ENCODE measurements around the gene CNTN5. TPM values are rescaled to one million over a fixed set of nuclear protein-coding genes. Genes with fewer than 3 reads are reported as not detected.
"Not testable (repeated sequence)": the region's sequence is repeated elsewhere in the genome, so short reads cannot be mapped to it uniquely, and the experiment has no call there.

Gene CNTN5
- total RNA-seq, 1 experiment from 2014 or later: not detected

DNA sequence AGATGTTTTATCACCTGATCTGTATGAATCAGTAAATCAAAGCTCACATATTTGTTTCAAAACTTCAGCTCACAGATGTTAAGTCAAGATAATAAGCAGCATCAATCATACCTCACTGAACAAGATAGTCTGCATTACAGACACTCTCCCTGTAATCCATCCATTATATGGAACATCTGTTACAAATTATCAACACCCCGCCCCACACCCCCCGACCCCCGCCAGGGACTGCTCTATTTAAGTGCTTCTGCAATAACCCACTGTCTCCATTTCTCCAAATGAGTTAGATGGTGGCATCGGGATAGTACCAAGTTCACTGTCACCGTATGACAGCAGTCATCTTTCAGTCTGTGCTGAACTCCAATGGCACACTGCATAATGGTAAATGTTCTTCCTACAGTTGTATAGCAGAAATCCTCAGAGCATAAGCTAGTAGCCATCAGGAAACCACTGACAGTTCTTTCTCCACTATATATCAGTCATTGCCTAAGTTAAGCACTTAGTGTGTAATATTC lies 1219.3 kb downstream of the CNTN5 start:
- ATAC-seq (no peak), DNase-seq (no peak)
- Histone ChIP-seq H3K9ac (ENCODE audit: low read length) (no peak overlapping the region), H3K4me3 (ENCODE audit: low read length) (no peak overlapping the region), H3K27me3 (ENCODE audit: low read length) (peaks cover 36% of the 10 kb centered on the region), H3K4me2 (ENCODE audit: low read length) (no peak overlapping the region), H3K4me1 (ENCODE audit: insufficient read depth, low read length) (no peaks in the 10 kb centered on the region), H3F3A (ENCODE audit: low read length, unreplicated experiment) (no peaks in the 10 kb centered on the region), H3K27ac (ENCODE audit: low read length) (no peak overlapping the region), H3K36me3 (ENCODE audit: low read depth, low read length) (no peaks in the 10 kb centered on the region), H3K9me2 (replicated peaks; ENCODE audit: low read length) (no peaks in the 10 kb centered on the region), H4K20me1 (ENCODE audit: low read length) (no peaks in the 10 kb centered on the region), H2AFZ (ENCODE audit: low read length) (no peak overlapping the region), H3K79me2 (ENCODE audit: low read length) (no peaks in the 10 kb centered on the region), H3K9me3 (ENCODE audit: low read length) (no peaks in the 10 kb centered on the region)
- POLR2A ChIA-PET (ENCODE audit: unreplicated experiment): no interaction called here
- intact Hi-C loops (cut with micrococcal nuclease): no loop called here
- CTCF ChIA-PET: no interaction called here
- TF ChIP-seq EZH2phosphoT487 (IDR thresholded peaks at IDR 0.05; ENCODE audit: borderline replicate concordance, low read length) (no peak), CTCF (conservative IDR thresholded peaks at IDR 0.05; ENCODE audit: low read depth, low read length) (no peak), EZH2 (IDR thresholded peaks at IDR 0.05; ENCODE audit: low read length, unreplicated experiment) (no peak)
- no TSS peak for BruUV-seq (replicated peaks)

DNA sequence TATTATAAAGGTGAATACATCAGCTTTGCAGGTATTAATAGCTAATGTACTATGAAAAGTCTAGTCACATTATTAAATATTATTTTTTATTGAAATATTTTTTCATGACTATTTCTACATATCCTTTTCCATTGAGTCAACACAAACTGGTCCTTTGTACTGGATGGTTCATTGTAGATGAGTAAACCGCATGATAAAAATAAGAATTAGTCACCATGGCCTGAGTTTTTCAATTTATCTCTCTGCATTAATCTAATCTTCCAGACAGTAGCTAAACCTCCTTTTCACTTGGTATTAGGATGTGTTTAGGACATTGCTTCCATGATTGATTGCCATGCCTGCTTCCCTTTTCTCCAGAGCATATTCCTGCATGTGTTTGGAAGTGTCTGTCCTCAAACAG lies 1227.0 kb downstream of the CNTN5 start:
- Histone ChIP-seq H3K36me3 (ENCODE audit: low read depth, low read length) (no peaks in the 10 kb centered on the region), H3K4me2 (ENCODE audit: low read length) (peak overlapping the region; percentile 26; the same call in 1 of the 2 replicates), H3K9ac (ENCODE audit: low read length) (no peak overlapping the region), H4K20me1 (ENCODE audit: low read length) (no peaks in the 10 kb centered on the region), H3K79me2 (ENCODE audit: low read length) (no peaks in the 10 kb centered on the region), H3K4me1 (ENCODE audit: insufficient read depth, low read length) (peaks cover 18% of the 10 kb centered on the region), H3K9me2 (replicated peaks; ENCODE audit: low read length) (no peaks in the 10 kb centered on the region), H3K27me3 (ENCODE audit: low read length) (no peaks in the 10 kb centered on the region), H3K9me3 (ENCODE audit: low read length) (no peaks in the 10 kb centered on the region), H3F3A (ENCODE audit: low read length, unreplicated experiment) (no peaks in the 10 kb centered on the region), H2AFZ (ENCODE audit: low read length) (no peak overlapping the region), H3K4me3 (ENCODE audit: low read length) (no peak overlapping the region), H3K27ac (ENCODE audit: low read length) (peak overlapping the region; percentile 33)
- intact Hi-C loops (cut with micrococcal nuclease): no loop called here
- no TSS peak for BruUV-seq (replicated peaks)
- TF ChIP-seq EZH2phosphoT487 (IDR thresholded peaks at IDR 0.05; ENCODE audit: borderline replicate concordance, low read length) (no peak), EZH2 (IDR thresholded peaks at IDR 0.05; ENCODE audit: low read length, unreplicated experiment) (no peak), CTCF (conservative IDR thresholded peaks at IDR 0.05; ENCODE audit: low read depth, low read length) (no peak)
- POLR2A ChIA-PET (ENCODE audit: unreplicated experiment): no interaction called here
- ATAC-seq (0 out of 2 replicates have a peak, but pooled peaks have one; percentile 29), DNase-seq (peak; percentile 69)
- CTCF ChIA-PET: no interaction called here

GRCh38 chr11:100257238-100257803 lies 1236.6 kb downstream of the CNTN5 start:
- H3K9ac ChIP-seq (ENCODE audit: low read length); H3K4me1 ChIP-seq (ENCODE audit: insufficient read depth, low read length); H3K36me3 ChIP-seq (ENCODE audit: low read depth, low read length); DNase-seq; intact Hi-C loops (cut with micrococcal nuclease); H3F3A ChIP-seq (ENCODE audit: low read length, unreplicated experiment); H3K79me2 ChIP-seq (ENCODE audit: low read length); H3K4me3 ChIP-seq (ENCODE audit: low read length); CTCF ChIA-PET; ATAC-seq; H3K4me2 ChIP-seq (ENCODE audit: low read length); H3K9me3 ChIP-seq (ENCODE audit: low read length); BruUV-seq (replicated peaks); H3K9me2 ChIP-seq (replicated peaks; ENCODE audit: low read length); POLR2A ChIA-PET (ENCODE audit: unreplicated experiment); H3K27ac ChIP-seq (ENCODE audit: low read length); H2AFZ ChIP-seq (ENCODE audit: low read length); H4K20me1 ChIP-seq (ENCODE audit: low read length): not testable (repeated sequence)
- peaks cover 15% of the 10 kb centered on the region; the same call in 1 of the 2 replicates for H3K27me3 ChIP-seq (ENCODE audit: low read length)
